HCT116 (cell line): ENCODE data around the gene SRP68.

ENCODE experiments used
- EZH2 ChIP-seq: fragments of 200-600 bp; sonication (generic); IDR thresholded peaks from 2 replicates; pipeline ENCODE4 v1.6.1; 2017; ENCODE audit warnings: antibody characterized with exemption, mixed run types
- POLR2AphosphoS5 ChIP-seq: IDR thresholded peaks from 2 replicates; pipeline ENCODE4 v1.6.1; 2011; ENCODE audit warnings: mild to moderate bottlenecking, low read depth, low read length, moderate library complexity

- TF ChIP-seq POLR2AphosphoS5 (no peak), EZH2 (no peak)
Observed at GRCh38 chr17:76019833-76020467, 52.4 kb downstream of the SRP68 start.
